Smooth muscle cell of the brain vasculature (primary cell): ENCODE results near the gene DISP2.

Experiments
- DNase-seq: peaks from one replicate; pipeline ENCODE4 v3.0.0-alpha.2; 2012; ENCODE audit warnings: low read depth, low spot score

The DISP2 gene

GRCh38 chr15:40427188-40427587 is 69.2 kb downstream of the DISP2 start:
- DNase-seq: no peak

- DNase-seq: no peak
Observed at GRCh38 chr15:40428185-40428584, 70.2 kb downstream of the DISP2 start.
